Hepatocyte (in vitro differentiated cells): ENCODE data around the gene ARHGAP26.

Experiments used
- EZH2 ChIP-seq: fragments of 200-600 bp; sonication (generic); IDR thresholded peaks from 2 replicates; pipeline ENCODE4 v1.6.1; 2016; ENCODE audit warnings: antibody characterized with exemption, mild to moderate bottlenecking, borderline replicate concordance
- TF ChIP-seq, protein P1 (sequence below): fragments of 200-600 bp; sonication (generic); IDR thresholded peaks from 2 replicates; pipeline ENCODE4 v1.5.1; 2016; ENCODE audit warnings: antibody characterized with exemption, mild to moderate bottlenecking; ENCODE audit not compliant: poor library complexity

DNA sequence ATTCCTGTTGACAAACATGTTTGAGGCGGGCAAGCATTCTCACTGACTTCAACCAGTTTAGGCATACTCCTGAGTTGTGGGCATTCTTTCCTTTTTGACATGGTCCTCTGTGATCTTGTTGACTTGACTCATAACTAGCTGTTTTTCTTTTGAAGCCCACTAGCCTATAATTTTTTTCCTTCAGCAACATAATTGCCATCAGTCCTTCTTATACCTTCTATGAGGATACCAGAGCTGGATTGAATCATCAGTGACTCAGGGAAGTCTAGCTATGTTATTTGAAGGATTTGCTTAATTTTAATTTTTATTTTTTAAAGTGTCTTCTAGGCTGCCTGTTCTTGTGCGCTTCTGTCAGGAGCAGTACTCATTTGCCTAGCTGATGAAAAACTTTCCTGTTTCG lies 373.8 kb downstream of the ARHGAP26 start:
- TF ChIP-seq, protein P1, sequence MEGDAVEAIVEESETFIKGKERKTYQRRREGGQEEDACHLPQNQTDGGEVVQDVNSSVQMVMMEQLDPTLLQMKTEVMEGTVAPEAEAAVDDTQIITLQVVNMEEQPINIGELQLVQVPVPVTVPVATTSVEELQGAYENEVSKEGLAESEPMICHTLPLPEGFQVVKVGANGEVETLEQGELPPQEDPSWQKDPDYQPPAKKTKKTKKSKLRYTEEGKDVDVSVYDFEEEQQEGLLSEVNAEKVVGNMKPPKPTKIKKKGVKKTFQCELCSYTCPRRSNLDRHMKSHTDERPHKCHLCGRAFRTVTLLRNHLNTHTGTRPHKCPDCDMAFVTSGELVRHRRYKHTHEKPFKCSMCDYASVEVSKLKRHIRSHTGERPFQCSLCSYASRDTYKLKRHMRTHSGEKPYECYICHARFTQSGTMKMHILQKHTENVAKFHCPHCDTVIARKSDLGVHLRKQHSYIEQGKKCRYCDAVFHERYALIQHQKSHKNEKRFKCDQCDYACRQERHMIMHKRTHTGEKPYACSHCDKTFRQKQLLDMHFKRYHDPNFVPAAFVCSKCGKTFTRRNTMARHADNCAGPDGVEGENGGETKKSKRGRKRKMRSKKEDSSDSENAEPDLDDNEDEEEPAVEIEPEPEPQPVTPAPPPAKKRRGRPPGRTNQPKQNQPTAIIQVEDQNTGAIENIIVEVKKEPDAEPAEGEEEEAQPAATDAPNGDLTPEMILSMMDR = no peak
- TF ChIP-seq EZH2 = no peak
